Stomach smooth muscle (tissue), 2 donors: ENCODE results near the gene REEP1.

Source experiments
- H3K27ac ChIP-seq: one replicate; pipeline ENCODE4 v1.7.0; 2013; ENCODE audit warnings: mild to moderate bottlenecking, low read length, inconsistent platforms
- H3K27me3 ChIP-seq, 2 donors: one replicate each; pipeline ENCODE4 v1.7.0; 2013; ENCODE audit warnings: low read length in 2 of 2; ENCODE audit not compliant: insufficient read depth in 2 of 2, control insufficient read depth in 1 of 2
- H3K36me3 ChIP-seq, 2 donors: one replicate each; pipeline ENCODE4 v1.7.0; 2013; ENCODE audit warnings: low read length in 2 of 2; ENCODE audit not compliant: control insufficient read depth in 2 of 2, insufficient read depth in 2 of 2
- H3K4me1 ChIP-seq: one replicate; pipeline ENCODE4 v1.7.0; 2013; ENCODE audit warnings: low read length; ENCODE audit not compliant: control insufficient read depth, insufficient read depth
- H3K4me3 ChIP-seq, 2 donors: one replicate each; pipeline ENCODE4 v1.7.0; 2013; ENCODE audit warnings: low read length in 2 of 2
- H3K9ac ChIP-seq, 2 donors: one replicate each; pipeline ENCODE4 v1.7.0; 2013; ENCODE audit warnings: low read length in 2 of 2, mild to moderate bottlenecking in 1 of 2
- H3K9me3 ChIP-seq, 2 donors: one replicate each; pipeline ENCODE4 v1.7.0; 2013; ENCODE audit warnings: low read length in 2 of 2; ENCODE audit not compliant: control insufficient read depth in 2 of 2
- donor health status: healthy.
- donor health status: Pancreatic carcinoma.

REEP1 gene

DNA sequence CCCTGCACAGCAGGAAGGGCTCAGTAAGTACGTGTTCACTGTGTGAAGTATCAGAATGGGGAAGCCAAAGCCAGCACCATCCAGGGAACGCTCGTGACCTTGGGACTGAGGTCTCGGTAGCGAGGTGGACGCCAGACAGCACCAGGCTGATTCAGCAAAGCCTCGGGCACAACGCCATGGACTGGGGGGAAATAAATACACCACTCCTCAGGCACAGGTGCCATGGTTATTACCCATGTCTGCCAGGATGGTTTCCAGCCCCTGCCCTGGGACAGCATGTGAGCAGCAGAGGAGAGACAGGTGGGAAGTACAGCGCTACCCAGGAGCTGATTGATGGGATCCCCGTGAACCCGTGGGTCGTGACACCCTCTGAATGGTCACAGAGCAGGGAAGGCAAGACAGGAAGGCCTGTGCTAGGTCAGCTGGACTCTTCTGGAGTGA lies 53.0 kb downstream of the REEP1 start:
- Histone ChIP-seq H3K9ac (peak overlapping the region in 1 of 2 donors; percentile 42), H3K9me3 (no peaks in the 10 kb centered on the region), H3K36me3 (no peaks in the 10 kb centered on the region), H3K4me1 (peaks cover 59% of the 10 kb centered on the region), H3K27ac (peak overlapping the region; percentile 53), H3K27me3 (no peaks in the 10 kb centered on the region), H3K4me3 (peak overlapping the region in 1 of 2 donors; percentile 22)

DNA sequence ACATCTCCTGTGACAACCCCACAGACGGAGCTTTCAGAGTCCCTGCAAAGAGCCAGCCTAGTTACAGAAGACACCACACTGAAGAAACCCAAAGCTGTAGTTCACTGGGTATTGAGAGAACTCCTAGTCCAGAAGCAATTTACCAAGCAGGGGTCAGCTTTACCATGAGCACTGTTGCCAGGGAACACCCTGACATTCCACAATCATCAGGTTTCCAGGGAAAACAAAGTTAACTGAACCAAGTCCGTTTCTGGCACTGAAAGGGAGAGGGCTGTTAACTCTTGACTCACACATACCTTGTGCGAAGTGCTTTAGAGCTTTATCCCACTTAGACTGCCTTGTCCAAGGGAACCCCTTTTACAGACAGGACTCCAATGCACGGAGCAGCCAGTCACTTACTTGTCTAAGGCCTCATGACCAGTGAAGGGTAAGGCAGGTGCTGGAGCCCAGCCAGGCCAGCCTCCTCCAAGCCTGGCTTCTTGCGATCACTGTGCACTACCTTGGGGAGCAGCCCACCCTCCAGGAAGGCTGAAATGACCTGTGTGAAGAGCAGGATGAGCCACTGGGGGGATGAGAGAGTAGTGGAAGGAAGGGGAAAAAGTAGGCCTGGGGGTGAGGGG lies 53.9 kb downstream of the REEP1 start:
- Histone ChIP-seq H3K36me3 (peaks cover 0 to 3% of the 10 kb centered on the region in 2 donors), H3K4me3 (no peak overlapping the region), H3K9ac (no peak overlapping the region), H3K4me1 (peaks cover 65% of the 10 kb centered on the region), H3K9me3 (no peaks in the 10 kb centered on the region), H3K27ac (peak overlapping the region; percentile 53), H3K27me3 (no peaks in the 10 kb centered on the region)

DNA sequence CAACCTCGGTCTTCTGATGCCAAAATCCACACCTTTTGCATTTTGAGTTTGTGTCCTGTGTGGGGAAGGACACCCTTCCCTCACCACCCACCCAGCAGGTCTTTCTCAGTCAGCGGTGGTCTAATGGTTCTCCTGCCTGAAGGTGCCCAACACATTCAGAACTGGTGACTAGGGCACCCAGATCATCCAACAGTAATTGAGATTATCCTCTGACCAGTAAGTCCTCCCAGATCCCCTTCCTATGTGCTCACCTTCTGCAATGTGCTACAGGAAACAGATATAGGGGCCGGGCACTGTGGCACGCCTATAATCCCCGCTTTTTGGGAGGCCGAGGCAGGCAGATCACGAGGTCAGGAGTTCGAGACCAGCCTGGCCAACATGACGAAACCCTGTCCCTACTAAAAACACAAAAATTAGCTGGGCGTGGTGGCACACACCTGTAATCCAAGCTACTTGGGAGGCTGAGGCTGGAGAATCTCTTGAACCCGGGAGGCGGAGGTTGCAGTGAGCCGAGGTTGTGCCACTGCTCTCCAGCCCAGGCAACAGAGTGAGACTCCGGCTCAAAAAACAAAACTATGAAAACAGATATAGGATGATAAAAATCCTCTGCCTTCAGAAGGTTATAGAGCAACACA lies 56.2 kb downstream of the REEP1 start:
- no peaks in the 10 kb centered on the region for H3K9me3 ChIP-seq
- H3K4me1 ChIP-seq, result peaks cover 63% of the 10 kb centered on the region
- H3K36me3 ChIP-seq, result peaks cover 0 to 3% of the 10 kb centered on the region in 2 donors
- no peak overlapping the region for H3K9ac ChIP-seq
- H3K4me3 ChIP-seq, result peak overlapping the region in 1 of 2 donors; percentile 29
- H3K27ac ChIP-seq, result peak overlapping the region; percentile 68
- no peaks in the 10 kb centered on the region for H3K27me3 ChIP-seq

DNA sequence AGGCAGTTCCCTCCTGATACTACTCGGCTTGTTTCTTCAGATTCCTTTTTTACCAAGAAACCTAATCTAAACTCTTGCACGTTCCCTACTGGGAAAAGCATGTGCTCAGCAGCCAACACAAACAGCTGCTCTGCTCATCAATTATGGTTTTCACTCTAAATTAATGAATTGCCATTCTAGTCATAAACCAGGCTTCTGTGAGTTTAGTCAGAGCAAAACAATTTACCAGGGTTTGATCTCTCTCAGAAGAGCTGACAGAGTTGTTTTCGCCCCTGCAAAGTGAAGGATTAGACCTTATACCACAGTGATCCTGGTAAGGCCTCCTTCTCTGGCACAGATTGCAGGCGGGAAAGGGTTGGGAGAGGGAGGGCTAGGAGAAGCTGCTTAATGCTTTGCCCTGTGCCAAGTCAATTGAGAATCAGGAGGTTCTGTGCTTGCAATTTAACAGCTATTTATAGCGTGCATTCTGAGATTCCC lies 57.2 kb downstream of the REEP1 start:
- Histone ChIP-seq H3K27me3 (no peaks in the 10 kb centered on the region), H3K27ac (peak overlapping the region; percentile 68), H3K4me1 (peaks cover 70% of the 10 kb centered on the region), H3K9ac (no peak overlapping the region), H3K4me3 (peak overlapping the region; percentile 3 to 18), H3K9me3 (no peaks in the 10 kb centered on the region), H3K36me3 (peaks cover 0 to 7% of the 10 kb centered on the region in 2 donors)

DNA sequence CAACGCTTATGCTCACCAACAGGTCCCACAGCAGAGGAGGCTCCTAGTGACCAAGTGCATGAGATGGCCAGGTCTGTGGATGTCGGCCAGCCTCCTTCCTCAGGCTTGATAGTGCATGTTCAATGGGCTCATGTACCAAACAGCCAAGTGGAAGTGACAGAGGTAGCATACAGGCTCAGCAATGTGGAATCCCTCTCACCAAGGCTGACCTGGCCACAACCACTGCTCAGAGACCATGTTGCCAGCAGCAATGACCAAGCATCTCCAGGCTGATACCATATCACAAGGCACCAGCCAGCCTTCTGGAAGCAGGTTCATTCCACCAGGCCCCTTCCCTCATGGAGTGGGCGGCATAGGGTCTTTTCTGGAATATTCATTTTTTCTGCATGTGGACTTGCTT lies 61.5 kb downstream of the REEP1 start:
- no peak overlapping the region for H3K4me3 ChIP-seq
- peaks cover 3 to 9% of the 10 kb centered on the region in 2 donors for H3K36me3 ChIP-seq
- H3K9me3 ChIP-seq, result peaks cover 0 to 6% of the 10 kb centered on the region in 2 donors
- no peaks in the 10 kb centered on the region for H3K27me3 ChIP-seq
- H3K9ac ChIP-seq, result no peak overlapping the region
- H3K4me1 ChIP-seq, result peaks cover 40% of the 10 kb centered on the region
- no peak overlapping the region for H3K27ac ChIP-seq

DNA sequence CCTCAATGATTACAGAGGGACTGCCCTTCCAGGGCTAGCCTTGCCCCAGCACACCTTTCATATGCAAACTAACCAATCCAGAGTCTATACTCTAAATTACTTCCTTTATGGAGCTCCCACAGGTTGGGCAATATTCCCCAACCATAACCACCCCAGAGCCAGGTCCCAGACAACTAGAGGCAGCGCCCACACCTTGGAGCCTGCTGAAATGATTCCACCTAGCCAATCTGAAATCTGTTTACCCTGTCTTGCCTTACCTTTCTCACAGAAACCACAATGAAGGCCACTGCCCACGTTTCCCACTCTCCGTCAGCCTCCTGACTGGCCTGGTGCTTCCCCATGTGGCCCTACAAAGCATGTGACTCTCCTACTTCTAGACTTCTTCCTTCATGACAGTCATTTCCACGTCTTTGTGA lies 62.0 kb downstream of the REEP1 start:
- H3K27ac ChIP-seq, result peak overlapping the region; percentile 37
- H3K9me3 ChIP-seq, result peaks cover 0 to 10% of the 10 kb centered on the region in 2 donors
- peaks cover 3 to 9% of the 10 kb centered on the region in 2 donors for H3K36me3 ChIP-seq
- H3K4me1 ChIP-seq, result peaks cover 34% of the 10 kb centered on the region
- H3K27me3 ChIP-seq, result no peaks in the 10 kb centered on the region
- no peak overlapping the region for H3K9ac ChIP-seq
- no peak overlapping the region for H3K4me3 ChIP-seq

DNA sequence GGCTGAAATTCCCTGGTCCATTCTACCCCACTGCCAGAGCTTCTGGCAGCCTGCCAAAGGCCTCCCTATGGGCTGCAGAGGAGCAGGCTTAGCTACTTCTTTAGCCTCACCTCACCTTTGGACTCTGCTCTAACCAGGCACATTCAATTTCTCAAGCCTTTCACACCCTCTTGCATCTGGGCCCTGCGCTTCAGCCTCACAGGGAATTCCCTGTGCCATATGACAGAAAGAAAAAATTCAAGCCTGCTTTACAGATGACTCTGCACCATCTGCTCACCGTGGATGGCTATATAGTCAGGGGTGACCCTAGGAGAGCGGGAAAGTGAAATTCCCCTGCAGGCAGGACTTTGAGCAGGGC lies 62.5 kb downstream of the REEP1 start:
- H3K9me3 ChIP-seq, result peaks cover 0 to 10% of the 10 kb centered on the region in 2 donors
- H3K27me3 ChIP-seq, result no peaks in the 10 kb centered on the region
- H3K4me1 ChIP-seq, result peaks cover 30% of the 10 kb centered on the region
- peak overlapping the region; percentile 37 for H3K27ac ChIP-seq
- H3K36me3 ChIP-seq, result peaks cover 3 to 9% of the 10 kb centered on the region in 2 donors
- no peak overlapping the region for H3K9ac ChIP-seq
- H3K4me3 ChIP-seq, result no peak overlapping the region

DNA sequence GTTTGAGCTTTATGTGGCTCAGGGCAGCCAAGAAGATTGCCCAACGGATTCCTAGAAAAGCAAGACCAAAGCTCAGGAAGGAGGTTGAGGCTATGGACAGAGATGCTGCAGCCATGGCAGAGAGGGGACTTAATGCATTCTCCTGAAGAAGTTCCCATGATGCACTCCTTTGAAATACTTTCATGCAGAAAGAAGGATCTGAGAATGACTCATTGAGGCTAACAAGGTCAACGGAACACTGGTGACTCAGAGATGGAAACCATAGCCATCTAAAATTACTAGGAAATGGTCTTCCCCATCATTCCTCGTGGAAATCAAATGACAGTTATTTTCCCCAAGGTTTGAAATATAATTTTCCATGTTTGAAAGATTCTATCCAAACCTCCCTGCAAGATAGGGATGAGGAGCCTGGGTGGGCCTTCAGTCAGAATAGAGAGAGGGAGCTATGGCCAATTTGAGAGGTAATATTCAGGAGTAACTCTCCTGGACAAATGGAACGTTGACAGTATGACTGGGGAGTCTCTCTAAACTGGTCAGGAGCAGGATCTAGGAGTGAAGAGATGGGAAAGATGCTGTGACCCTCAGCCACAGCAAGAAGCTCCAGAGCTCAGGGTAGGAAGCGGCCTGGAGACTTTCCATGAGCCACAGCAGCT lies 63.0 kb downstream of the REEP1 start:
- Histone ChIP-seq H3K27me3 (no peaks in the 10 kb centered on the region), H3K9me3 (peaks cover 0 to 10% of the 10 kb centered on the region in 2 donors), H3K4me1 (peaks cover 24% of the 10 kb centered on the region), H3K9ac (no peak overlapping the region), H3K27ac (peak overlapping the region; percentile 37), H3K4me3 (no peak overlapping the region), H3K36me3 (peaks cover 3 to 9% of the 10 kb centered on the region in 2 donors)

DNA sequence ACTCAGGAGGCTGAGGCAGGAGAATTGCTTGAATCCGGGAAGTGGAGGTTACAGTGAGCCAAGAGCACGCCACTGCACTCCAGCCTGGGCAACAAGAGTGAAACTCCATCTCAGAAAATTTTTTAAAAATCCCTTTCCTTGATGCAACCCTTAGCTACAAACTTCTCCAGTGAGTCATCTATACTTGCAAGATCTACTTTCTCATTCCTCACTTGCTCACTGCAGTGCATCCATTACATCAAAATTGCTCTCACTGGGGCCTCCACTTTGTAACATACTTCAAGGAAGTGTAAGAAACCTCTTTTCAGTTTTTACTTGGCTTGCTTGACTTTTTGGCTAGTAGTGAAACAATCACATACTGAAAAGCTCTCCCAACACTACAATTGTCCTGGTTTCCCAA lies 65.3 kb downstream of the REEP1 start:
- Histone ChIP-seq H3K27ac (no peak overlapping the region), H3K36me3 (peaks cover 3 to 6% of the 10 kb centered on the region in 2 donors), H3K27me3 (no peaks in the 10 kb centered on the region), H3K4me3 (no peak overlapping the region), H3K4me1 (peaks cover 19% of the 10 kb centered on the region), H3K9me3 (peaks cover 0 to 10% of the 10 kb centered on the region in 2 donors), H3K9ac (no peak overlapping the region)

DNA sequence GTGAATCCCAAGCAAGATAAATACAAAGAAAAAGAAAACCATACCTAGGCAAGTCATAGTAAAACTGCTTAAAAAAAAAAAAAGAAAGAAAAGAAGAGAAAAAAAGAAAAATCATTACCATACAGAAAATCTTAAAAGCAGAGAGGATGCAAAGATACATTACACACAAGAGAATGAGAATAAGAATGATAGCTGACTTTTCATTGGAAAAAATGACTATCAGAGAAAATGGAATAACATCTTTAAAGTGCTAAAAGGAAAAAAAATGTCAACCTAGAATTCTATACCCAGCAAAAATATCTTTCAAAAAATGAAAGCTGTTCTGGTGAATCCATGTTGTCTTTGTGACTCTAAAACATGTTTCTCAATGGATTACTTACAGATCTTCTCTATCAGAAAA lies 66.2 kb downstream of the REEP1 start:
- Histone ChIP-seq H3K27ac (no peak overlapping the region), H3K36me3 (peaks cover 3 to 6% of the 10 kb centered on the region in 2 donors), H3K27me3 (no peaks in the 10 kb centered on the region), H3K9ac (no peak overlapping the region), H3K9me3 (peaks cover 0 to 10% of the 10 kb centered on the region in 2 donors), H3K4me3 (no peak overlapping the region), H3K4me1 (peaks cover 19% of the 10 kb centered on the region)
